GM19468 (cell line): ENCODE measurements around the gene RAB18.
"Not testable (repeated sequence)": the region's sequence is repeated elsewhere in the genome, so short reads cannot be mapped to it uniquely, and the experiment has no call there.

ENCODE experiments used
- ATAC-seq: cut with Tn5 transposase; IDR thresholded peaks from one replicate; pipeline ENCODE4 v1.9.1; 2021; ENCODE audit warnings: mild to moderate bottlenecking, moderate library complexity, moderate number of reproducible peaks; ENCODE audit not compliant: unreplicated experiment; ENCODE audit errors: extremely low read depth

Gene RAB18

GRCh38 chr10:27503498-27504006, 552 bp upstream of the RAB18 start:
- ATAC-seq, result no peak

GRCh38 chr10:27504808-27505460, 830 bp downstream of the RAB18 start:
- ATAC-seq, result no peak

GRCh38 chr10:27505537-27505936, 1.4 kb downstream of the RAB18 start:
- ATAC-seq, result not testable (repeated sequence)

GRCh38 chr10:27506280-27506679, 2.2 kb downstream of the RAB18 start:
- no peak for ATAC-seq

GRCh38 chr10:27512548-27512947, 8.4 kb downstream of the RAB18 start:
- no peak for ATAC-seq

- ATAC-seq, result no peak
These were observed 9.5 kb downstream of the RAB18 start for GRCh38 chr10:27513451-27514191.

GRCh38 chr10:27514243-27514642, 10.1 kb downstream of the RAB18 start:
- ATAC-seq, result no peak

- ATAC-seq, result no peak
These were observed 14.2 kb downstream of the RAB18 start for GRCh38 chr10:27518261-27518660.

- ATAC-seq, result no peak
These were observed 21.7 kb downstream of the RAB18 start for GRCh38 chr10:27525819-27526218.

- no peak for ATAC-seq
These were observed 22.1 kb downstream of the RAB18 start for GRCh38 chr10:27526242-27526641.

- ATAC-seq, result no peak
These were observed 23.7 kb downstream of the RAB18 start for GRCh38 chr10:27527666-27528295.

GRCh38 chr10:27529010-27529783, 25.1 kb downstream of the RAB18 start:
- no peak for ATAC-seq

GRCh38 chr10:27530477-27530876, 26.4 kb downstream of the RAB18 start:
- ATAC-seq, result no peak

GRCh38 chr10:27531336-27531847, 27.3 kb downstream of the RAB18 start:
- ATAC-seq, result no peak

- no peak for ATAC-seq
These were observed 30.1 kb downstream of the RAB18 start for GRCh38 chr10:27534161-27534700.

- ATAC-seq, result no peak
These were observed 31.2 kb downstream of the RAB18 start for GRCh38 chr10:27535317-27535716.

GRCh38 chr10:27536437-27536836, 32.3 kb downstream of the RAB18 start:
- ATAC-seq, result no peak

- ATAC-seq, result no peak
These were observed 33.1 kb downstream of the RAB18 start for GRCh38 chr10:27537166-27537565.

GRCh38 chr10:27537787-27538186, 33.7 kb downstream of the RAB18 start:
- ATAC-seq, result no peak

GRCh38 chr10:27540672-27541071, 36.6 kb downstream of the RAB18 start:
- ATAC-seq, result no peak
